ENCODE data around the gene NCAM2. TPM values are rescaled to one million over a fixed set of nuclear protein-coding genes. Genes with fewer than 3 reads are reported as not detected.

The NCAM2 gene
- total RNA-seq, 1 donor from 2014 or later = 3.6 TPM

GRCh38 chr21:21111309-21111920 lies 113.2 kb downstream of the NCAM2 start:
- Mint-ChIP-seq H3K36me3 (ENCODE audit: low read depth) (no peaks in the 10 kb centered on the region), H3K27me3 (ENCODE audit: low read depth) (no peaks in the 10 kb centered on the region), H3K9me3 (no peaks in the 10 kb centered on the region), H3K4me1 (no peaks in the 10 kb centered on the region), H3K4me3 (no peak overlapping the region), H3K27ac (ENCODE audit: unreplicated experiment) (no peak overlapping the region)
- TF ChIP-seq, protein P1, sequence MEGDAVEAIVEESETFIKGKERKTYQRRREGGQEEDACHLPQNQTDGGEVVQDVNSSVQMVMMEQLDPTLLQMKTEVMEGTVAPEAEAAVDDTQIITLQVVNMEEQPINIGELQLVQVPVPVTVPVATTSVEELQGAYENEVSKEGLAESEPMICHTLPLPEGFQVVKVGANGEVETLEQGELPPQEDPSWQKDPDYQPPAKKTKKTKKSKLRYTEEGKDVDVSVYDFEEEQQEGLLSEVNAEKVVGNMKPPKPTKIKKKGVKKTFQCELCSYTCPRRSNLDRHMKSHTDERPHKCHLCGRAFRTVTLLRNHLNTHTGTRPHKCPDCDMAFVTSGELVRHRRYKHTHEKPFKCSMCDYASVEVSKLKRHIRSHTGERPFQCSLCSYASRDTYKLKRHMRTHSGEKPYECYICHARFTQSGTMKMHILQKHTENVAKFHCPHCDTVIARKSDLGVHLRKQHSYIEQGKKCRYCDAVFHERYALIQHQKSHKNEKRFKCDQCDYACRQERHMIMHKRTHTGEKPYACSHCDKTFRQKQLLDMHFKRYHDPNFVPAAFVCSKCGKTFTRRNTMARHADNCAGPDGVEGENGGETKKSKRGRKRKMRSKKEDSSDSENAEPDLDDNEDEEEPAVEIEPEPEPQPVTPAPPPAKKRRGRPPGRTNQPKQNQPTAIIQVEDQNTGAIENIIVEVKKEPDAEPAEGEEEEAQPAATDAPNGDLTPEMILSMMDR (conservative IDR thresholded peaks at IDR 0.05) = no peak
- DNase-seq (ENCODE audit: low read depth, low spot score) = no peak

DNA sequence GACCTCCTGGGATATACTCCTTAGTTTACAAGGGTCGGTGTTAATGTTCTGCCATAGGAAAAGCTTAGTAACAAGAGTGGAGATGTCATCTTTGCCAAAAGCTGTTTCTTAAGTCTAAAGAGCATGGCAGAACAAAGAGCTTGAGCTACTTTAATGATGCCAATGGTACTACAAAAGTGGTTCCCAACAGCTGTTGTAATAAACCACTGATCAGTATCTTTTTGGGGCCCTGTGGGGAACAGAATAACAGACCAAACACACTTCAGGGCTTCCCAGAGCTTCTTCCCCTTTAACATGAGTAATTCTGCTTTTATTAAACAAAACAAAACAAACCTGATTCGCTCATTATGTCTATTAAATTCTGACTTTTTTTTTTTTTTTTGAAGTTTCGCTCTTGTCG lies 116.3 kb downstream of the NCAM2 start:
- no peaks in the 10 kb centered on the region for H3K9me3 Mint-ChIP-seq
- TF ChIP-seq, protein P1 (conservative IDR thresholded peaks at IDR 0.05) = no peak
- H3K36me3 Mint-ChIP-seq (ENCODE audit: low read depth) = peaks cover 3% of the 10 kb centered on the region
- H3K4me1 Mint-ChIP-seq = no peaks in the 10 kb centered on the region
- no peak overlapping the region for H3K4me3 Mint-ChIP-seq
- H3K27me3 Mint-ChIP-seq (ENCODE audit: low read depth) = no peaks in the 10 kb centered on the region
- DNase-seq (ENCODE audit: low read depth, low spot score) = no peak
- H3K27ac Mint-ChIP-seq (ENCODE audit: unreplicated experiment) = no peak overlapping the region

- Mint-ChIP-seq H3K27me3 (ENCODE audit: low read depth) (no peaks in the 10 kb centered on the region), H3K4me3 (no peak overlapping the region), H3K4me1 (no peaks in the 10 kb centered on the region), H3K27ac (ENCODE audit: unreplicated experiment) (no peak overlapping the region), H3K36me3 (ENCODE audit: low read depth) (peaks cover 3% of the 10 kb centered on the region), H3K9me3 (peaks cover 3% of the 10 kb centered on the region)
- TF ChIP-seq, protein P1 (conservative IDR thresholded peaks at IDR 0.05) = no peak
- DNase-seq (ENCODE audit: low read depth, low spot score) = no peak
These were observed 120.9 kb downstream of the NCAM2 start for GRCh38 chr21:21119091-21119490.

DNA sequence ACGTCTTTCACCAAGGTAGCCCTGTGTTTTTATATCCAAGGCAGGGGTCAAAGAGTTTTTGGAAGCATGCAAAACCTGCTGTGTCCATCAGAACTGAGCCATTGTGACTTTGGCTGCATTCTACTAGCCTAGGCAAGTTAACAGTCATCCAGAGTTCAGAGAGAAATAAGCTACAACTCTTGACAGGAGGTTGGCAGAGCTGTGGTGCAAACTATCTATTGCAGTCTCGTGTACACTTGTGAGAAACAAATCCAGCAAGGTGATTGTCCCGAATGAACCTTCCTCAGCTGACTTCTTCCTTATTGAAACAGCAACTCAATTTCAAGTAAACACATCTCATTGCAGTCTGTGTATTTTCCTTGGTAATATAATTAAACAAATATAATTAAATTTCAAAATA lies 124.5 kb downstream of the NCAM2 start:
- Mint-ChIP-seq H3K9me3 (peaks cover 3% of the 10 kb centered on the region), H3K27me3 (ENCODE audit: low read depth) (no peaks in the 10 kb centered on the region), H3K27ac (ENCODE audit: unreplicated experiment) (no peak overlapping the region), H3K36me3 (ENCODE audit: low read depth) (peaks cover 3% of the 10 kb centered on the region), H3K4me1 (no peaks in the 10 kb centered on the region), H3K4me3 (no peak overlapping the region)
- TF ChIP-seq, protein P1 (conservative IDR thresholded peaks at IDR 0.05) = no peak
- no peak for DNase-seq (ENCODE audit: low read depth, low spot score)

- no peaks in the 10 kb centered on the region for H3K36me3 Mint-ChIP-seq (ENCODE audit: low read depth)
- TF ChIP-seq, protein P1 (conservative IDR thresholded peaks at IDR 0.05) = no peak
- H3K27ac Mint-ChIP-seq (ENCODE audit: unreplicated experiment) = no peak overlapping the region
- peaks cover 5% of the 10 kb centered on the region for H3K9me3 Mint-ChIP-seq
- DNase-seq (ENCODE audit: low read depth, low spot score) = no peak
- H3K4me1 Mint-ChIP-seq = no peaks in the 10 kb centered on the region
- H3K27me3 Mint-ChIP-seq (ENCODE audit: low read depth) = no peaks in the 10 kb centered on the region
- H3K4me3 Mint-ChIP-seq = no peak overlapping the region
These were observed 134.2 kb downstream of the NCAM2 start for GRCh38 chr21:21132390-21132789.

Data from neural crest cell (in vitro differentiated cells).